Upper lobe of left lung (tissue), 4 donors: ENCODE results near the gene IRF8.

Source experiments
- CTCF ChIP-seq, 6 experiments: fragments of 450-650 bp in 4 of 6; fragments of 200-600 bp in 2 of 6; sonication (generic) in 2 of 6; IDR thresholded peaks; one replicate each; pipeline ENCODE4 v1.5.1; 2016 to 2019; ENCODE audit warnings: antibody characterized with exemption in 6 of 6
- EP300 ChIP-seq, 4 donors: sonication (generic); formaldehyde crosslinking; IDR thresholded peaks; one replicate each; pipeline ENCODE4 v1.5.1; 2017; ENCODE audit warnings: antibody characterized with exemption in 4 of 4, control low read depth in 2 of 4
- POLR2A ChIP-seq, 4 donors: fragments of 450-650 bp; IDR thresholded peaks; one replicate each; pipeline ENCODE4 v1.5.1; 2016 to 2017; ENCODE audit warnings: antibody characterized with exemption in 4 of 4, mild to moderate bottlenecking in 2 of 4
- POLR2AphosphoS5 ChIP-seq, 2 donors: sonication (generic); formaldehyde crosslinking; IDR thresholded peaks; one replicate each; pipeline ENCODE4 v1.5.1; 2017; ENCODE audit warnings: antibody characterized with exemption in 2 of 2

GRCh38 chr16:85954927-85955519 is 56.1 kb downstream of the IRF8 start:
- TF ChIP-seq POLR2A (IDR thresholded peaks at IDR 0.05) = no peak
- no peak for TF ChIP-seq CTCF (IDR thresholded peaks at IDR 0.05)
- no peak for TF ChIP-seq POLR2AphosphoS5 (IDR thresholded peaks at IDR 0.05)
- TF ChIP-seq EP300 (IDR thresholded peaks at IDR 0.05) = no peak
